IPS-NIHi11 (cell line): ENCODE measurements around the gene ZNF81.
"Not testable (repeated sequence)": the region's sequence is repeated elsewhere in the genome, so short reads cannot be mapped to it uniquely, and the experiment has no call there.

Experiments
- DNase-seq: peaks from one replicate; pipeline ENCODE4 v3.0.0; 2012; ENCODE audit warnings: mixed read lengths, low spot score

Gene ZNF81

DNA sequence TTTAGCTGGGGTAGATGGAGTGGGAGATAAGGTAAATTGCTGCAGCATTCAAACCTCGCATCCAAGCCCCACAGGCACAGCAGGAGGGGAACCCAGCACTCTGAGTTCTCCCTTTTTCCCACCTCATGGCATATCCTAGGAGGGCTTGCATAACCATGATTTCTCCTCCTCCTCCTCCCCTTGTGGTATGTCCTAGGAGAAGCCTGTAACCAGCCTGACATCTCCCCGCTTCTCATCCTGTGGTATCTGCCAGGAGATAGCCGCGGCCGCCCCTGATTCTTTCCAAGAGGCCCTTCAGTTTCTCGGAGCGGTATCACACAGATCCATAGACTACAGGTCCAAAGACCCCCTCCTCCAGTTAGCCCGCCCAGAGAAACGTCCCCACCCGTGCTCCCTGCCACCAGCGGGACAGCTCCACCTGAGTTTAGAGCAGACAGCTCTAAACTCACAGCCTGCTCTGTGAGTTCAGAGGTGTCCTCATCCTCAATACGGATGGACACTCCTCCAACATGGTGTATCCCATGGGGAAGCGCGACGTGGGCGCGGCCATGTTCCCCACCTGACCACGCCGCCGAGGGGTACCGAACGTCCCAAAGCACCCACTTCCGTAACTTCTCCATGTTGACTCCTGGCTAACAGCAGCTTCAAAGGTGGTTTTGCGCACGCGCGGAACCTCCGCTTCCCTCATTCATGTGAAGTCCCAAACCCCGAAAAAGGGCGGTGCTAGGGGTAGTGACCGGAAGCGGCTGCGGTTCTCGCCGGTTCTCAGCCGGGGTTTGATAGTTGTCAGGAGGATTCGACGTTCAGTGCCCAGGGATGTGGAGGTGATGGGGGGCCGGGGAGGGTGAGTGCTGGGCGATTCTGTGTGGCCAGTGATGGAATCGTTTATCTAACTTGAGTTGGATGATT lies at the start of gene ZNF81:
Gene ZNF81, plus strand, starts transcription at position 739 of the 909 bp plus-strand sequence. CDS start 9,366 bp downstream, outside the sequence.
- peak; percentile 88 for DNase-seq

DNA sequence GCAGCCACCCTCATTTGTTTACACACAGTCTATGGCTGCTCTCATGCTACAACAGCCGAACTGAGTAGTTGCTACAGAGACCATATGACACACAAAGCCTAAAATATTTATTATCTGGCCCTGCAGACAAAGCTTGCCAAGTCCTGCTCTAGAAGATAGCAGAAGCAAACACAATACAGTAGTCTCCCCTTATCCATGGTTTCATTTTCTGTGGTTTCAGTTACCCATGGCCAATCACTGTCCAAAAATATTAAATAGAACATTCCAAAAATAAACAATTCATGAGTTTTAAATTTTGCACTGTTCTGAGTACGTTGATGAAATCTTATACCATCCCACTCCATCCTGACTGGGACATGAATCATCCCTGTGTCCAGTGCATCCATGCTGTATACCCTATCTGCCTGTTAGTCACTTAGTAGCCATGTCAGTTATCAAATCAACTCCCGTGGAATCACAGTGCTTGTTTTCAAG lies 40.2 kb upstream of the ZNF81 start:
- no peak for DNase-seq

DNA sequence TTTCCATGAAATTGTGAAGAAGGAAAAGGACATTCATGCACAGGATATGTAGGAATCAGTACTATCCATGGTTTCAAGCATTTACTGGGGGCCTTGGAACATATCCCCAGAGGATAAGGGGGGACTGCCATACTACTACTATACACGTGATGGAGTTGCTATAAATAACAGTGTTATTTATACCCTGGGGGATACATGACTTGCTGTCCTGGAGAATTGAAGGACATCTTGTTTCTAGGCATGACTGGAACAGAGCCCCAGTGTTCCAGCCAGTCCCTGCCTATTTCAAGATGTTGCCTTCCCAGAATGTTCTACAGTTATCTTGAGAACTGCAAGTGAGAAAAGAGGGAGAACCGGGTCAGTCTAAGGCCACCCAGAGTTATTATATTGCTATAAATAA lies 39.6 kb upstream of the ZNF81 start:
- DNase-seq, result no peak

DNA sequence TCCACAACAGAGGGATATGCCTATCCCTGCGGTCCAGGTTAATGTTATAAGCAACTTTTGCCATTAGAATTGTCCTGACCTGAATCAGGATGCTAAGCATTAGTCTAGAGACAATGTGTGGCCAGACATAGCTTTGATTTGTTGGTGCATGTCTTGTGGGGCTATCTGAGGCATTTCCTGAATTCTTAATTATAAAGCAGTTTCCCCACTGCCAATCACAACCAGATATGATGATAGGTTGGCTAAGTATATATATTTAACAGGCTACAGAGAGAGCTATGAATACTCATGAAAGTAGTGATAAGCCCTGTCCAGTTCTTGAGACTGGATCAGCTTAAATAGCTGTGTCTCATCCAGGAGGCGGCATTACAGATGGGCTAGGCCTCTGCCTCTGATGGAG lies 37.8 kb upstream of the ZNF81 start:
- no peak for DNase-seq

DNA sequence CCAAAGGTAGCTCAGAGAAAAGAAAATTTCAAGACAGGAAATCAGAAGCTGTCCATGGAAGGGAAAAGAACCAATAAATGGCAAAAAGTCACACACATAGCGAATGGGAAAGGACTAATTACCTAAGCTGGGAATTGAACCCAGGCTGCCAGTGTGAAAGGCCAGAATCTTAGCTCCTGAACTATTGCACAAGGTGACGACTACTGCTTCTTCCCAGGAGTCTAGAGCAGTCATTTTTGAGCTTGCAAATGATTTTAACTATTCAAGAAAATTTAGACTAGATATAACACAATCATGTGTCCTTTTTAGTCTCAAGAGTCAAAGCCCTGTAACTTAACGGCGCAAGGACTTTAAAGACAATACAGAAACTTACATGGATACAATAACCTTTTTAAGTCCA lies 34.1 kb upstream of the ZNF81 start:
- no peak for DNase-seq

DNA sequence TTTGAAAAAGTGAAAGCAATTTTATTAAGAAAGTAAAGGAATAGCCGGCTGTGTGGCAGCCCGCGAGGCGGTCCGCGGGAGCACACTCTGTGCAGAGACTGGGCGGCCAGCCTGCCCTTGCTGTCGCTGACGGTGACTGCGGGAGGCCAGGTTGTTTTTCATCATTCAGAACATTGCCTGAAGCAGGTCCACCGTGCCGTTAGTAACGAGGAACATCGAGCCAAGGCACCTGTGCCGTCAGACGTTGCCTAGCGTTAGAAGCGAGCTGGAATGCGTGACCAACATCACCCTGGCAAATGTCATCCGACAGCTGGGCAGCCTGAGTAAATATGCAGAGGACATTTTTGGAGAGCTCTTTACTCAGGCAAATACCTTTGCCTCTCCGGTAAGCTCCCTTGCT lies 33.6 kb upstream of the ZNF81 start:
- peak; percentile 10 for DNase-seq

DNA sequence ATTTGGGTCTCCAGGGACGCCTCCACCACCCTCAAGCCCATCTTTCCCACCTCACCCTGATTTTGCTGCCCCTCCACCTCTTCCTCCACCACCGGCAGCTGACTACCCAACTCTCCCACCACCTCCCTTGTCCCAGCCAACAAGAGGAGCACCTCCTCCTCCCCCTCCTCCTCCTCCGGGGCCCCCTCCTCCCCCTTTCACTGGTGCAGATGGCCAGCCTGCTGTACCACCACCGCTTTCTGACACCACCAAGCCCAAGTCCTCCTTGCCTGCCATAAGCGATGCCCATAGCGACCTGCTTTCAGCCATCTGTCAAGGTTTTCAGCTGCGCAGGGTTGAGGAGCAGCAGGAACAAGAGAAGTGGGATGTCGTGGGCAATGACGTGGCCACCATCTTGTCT lies 32.4 kb upstream of the ZNF81 start:
- DNase-seq, result no peak

DNA sequence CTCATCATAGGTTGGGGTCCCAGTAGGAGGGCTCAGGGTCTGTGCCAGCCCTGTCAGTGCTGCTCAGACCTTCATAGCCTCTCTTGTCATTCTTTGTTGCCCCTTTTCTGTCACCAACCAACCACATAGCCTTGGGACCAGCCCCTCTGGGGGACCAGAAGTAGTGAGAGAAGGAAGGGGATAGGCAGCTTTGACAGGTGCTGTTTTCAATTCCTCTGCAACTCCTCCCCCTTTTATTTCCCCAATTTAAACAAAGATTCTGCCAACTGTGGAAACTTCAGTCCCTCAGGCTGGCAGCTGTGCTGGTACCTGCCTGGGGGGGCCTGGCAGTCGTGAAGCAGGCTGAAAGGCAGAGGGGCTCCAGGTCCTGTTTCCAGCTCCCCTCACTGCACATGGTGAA lies 30.9 kb upstream of the ZNF81 start:
- not testable (repeated sequence) for DNase-seq

DNA sequence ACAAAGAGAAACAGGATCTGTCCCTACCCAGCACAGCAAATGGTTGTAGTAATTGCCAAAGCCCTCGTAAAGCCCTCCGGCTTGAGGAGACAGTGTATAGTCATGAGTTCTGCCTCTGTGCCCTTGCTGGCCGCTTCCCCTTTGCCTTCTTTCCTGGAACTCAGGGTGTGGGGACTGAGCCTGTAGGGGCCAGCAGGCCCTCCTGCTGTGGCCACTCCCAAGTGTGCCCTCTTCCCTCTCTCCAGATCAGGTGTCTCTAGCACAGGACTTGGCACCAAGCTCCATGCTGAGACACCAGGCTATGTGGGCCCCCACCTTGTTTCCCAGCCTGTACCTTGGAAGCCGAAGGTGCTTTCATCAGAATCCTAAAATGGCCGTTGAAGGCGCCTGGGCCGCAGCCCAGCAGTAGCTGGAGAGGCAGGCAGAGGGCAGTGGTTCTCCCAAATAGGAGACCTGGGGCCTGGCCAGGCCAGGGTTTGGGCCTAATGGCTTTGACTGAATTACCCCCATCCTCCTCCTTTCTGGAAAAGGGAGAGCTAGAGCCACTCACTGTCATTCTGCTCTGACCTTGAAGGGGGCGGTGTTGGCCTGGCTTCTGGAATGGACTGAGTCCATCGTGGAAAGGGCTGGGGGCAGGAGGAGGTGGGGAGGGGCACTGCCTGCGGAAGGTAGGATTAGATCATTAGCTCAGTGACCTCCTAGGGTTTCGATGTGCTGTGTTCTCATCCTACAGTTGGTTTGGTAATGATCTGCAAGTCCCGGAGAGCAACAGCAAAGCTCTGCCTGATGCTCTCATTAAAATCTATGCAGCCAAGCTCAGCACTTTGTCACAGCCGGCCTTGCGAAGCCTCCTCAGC lies 30.1 kb upstream of the ZNF81 start:
- peak; percentile 6 for DNase-seq

DNA sequence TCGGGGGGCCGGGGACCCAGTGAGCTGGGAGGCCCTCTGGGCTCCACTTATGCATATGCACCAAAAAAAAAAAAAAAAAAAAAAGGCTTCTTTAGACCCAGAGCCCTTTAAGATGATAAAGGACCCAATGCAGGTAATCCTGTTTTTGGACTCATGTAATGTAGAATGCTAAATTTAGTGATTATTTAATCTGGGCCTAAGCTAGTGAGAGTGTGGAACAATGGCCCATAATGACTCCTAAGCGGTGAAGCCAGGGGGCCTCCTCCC lies 29.5 kb upstream of the ZNF81 start:
- not testable (repeated sequence) for DNase-seq

DNA sequence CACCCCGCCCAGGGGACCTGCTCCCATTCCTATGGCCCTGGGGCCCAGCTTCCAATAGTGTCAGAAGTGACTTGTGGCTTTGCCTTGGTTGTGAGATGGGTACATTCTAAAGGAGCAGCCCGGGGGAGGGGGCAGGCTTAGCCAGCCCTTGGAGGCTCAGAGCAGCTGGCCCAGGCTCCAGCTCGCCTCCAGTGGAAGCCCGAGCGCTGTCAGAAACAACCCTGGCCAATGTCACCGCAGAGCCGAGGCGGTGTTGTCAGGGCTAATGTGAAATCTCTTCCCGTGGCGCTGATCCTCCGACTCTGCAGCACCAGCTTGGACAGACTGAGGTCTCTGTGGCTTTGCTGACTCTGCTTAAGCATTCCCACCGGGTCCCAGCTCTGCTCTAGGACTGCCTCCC lies 29.2 kb upstream of the ZNF81 start:
- DNase-seq, result no peak

DNA sequence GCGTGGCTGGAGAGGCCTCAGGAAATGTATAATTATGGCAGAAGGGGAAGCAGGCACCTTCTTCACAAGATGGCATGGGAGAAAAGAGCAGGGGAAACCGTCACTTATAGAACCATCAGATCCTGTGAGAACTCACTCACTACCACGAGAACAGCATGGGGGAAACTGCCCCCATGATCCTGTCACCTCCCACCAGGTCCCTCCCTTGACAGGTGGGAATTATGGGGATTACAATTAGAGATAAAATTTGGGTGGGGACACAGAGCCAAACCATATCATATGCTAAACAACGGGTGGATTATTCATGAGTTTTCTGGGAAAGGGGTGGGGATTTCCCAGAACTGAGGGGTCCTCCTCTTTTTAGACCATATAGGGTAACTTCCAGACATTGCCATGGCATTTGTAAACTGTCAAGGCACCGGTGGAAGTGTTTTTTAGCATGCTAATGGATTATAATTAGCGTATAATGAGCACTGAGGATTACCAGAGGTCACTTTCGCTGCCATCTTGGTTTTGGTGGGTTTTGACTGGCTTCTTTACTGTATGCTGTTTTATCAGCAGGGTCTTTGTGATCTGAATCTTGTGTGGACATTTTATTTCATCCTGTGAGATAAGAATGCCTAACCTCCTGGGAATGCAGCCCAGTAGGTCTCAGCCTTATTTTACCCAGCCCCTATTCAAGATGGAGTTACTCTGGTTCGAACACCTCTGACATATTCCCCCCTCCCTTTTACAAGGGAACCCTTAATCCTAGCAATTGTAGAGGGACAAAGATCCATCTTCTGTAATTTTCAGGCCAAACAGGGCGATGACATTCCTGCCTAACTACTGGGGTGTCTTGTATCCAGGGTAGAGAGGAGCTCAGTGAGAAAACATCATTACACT lies 27.6 kb upstream of the ZNF81 start:
- no peak for DNase-seq

DNA sequence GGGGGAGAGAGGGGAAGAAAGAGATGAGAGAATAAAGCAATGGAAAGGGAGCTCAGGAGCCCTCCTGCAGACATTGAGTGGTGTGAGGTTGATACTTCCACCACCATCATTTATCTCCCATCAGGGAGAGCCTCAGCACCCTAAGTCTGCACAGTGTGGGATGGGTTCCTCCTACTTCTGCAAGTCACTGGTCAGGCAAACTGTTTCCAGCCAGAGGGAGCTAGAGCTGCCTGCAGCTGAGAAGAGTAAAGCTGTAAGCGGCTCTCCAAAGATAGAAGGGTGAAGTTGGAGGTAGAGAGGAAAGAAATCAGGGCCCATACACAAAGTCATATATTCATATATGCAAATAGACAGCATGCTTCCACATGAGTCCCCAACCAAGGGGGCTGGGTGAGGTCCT lies 21.9 kb upstream of the ZNF81 start:
- DNase-seq, result no peak

DNA sequence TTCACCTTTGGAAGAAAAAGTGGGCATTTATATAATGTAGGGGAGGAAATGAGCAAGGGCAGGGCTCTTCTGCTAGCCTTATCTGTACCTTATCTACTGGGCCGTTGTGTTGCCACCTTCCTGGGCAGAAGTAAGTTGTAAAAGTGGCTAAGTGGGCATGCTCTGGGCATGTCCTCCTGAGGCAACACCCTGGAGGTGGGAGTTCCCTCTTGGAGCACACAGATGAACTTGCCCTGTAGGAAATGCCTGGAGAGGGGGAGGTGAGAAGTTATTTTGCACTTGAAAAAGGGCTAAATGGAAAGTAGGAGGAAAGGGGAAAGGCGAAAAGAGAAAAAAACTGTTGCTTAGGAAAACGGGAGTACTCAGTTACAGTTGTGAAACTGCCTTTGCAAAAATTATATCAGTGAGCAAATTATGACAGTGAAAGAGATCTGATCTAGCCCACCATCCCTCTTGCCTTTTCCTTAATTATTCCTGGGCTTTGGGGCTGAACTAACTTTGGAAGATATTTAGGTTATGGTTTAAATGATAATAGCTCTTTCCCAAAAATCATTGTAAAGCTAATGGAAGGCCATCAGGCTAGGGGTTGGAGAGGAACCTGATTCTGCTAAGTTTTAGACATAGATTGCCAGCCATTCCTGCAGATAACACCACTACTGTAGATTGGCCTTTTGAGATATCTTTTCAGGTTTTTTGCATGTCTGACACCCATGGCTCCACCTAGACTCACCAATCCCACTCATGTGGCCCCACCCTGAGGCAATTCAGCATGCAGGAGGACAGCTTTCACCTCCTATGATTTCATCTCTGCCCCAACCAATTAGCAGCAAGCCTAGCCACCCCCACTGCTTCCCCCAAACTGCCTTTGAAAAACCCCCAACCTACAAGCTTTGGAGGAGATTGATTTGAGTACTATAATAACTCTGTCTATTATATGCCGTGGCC lies 20.5 kb upstream of the ZNF81 start:
- peak; percentile 26 for DNase-seq

DNA sequence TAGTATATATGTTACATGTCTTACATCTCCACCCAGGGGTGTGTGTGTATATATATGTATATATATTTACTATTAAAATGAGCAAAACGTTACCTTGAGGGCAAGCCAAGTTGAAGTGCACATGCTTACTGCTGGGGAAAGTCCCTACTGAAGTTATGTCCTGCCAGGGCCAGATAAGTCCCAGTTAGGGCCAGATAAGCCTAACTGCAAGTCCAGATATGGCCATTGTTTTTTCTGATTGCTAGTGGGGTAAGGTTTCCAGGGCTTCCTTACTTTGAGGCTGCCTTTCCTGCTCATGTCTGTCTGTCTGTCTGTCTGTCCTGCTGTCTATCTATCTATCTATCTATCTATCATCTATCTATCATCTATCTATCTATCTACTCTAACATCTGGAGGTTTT lies 19.3 kb upstream of the ZNF81 start:
- DNase-seq, result no peak

DNA sequence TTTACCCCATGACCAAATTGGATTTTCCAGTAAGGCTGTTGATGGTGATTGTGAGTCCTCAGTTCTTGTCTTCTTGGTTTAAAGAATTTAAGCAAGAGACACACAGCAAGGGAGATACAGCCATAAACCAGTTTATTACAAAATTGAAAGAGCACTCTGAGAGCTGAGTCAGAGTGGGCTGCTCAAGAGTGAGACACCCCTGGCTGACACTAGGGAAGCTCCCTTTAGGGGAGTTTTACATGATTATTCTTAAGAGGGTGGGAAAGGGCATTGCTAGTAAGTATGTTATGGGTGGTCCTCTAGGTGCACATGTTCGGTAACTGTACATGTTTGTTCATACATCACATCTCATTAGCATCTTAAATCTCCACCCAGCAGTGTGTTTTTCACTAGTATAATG lies 18.8 kb upstream of the ZNF81 start:
- DNase-seq, result no peak

DNA sequence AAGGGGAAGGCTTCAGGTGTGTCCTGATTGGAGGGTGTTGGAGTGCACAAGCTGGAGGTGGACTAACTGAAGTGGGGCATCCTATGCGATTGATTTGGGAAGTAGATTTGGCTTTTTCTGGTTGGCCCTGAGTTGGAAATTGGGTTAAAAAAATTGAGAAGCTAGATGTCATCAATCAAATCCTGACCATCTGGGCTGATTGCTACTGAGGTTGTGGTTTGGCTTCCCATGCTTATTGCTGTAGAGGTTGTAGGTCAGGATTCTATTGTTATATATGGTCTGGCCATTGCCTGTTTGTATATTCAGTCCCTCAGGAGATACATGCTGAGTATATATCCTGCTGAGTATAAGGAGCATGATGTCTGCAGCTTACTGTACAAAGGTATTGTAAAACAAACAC lies 7.7 kb upstream of the ZNF81 start:
- DNase-seq, result no peak

DNA sequence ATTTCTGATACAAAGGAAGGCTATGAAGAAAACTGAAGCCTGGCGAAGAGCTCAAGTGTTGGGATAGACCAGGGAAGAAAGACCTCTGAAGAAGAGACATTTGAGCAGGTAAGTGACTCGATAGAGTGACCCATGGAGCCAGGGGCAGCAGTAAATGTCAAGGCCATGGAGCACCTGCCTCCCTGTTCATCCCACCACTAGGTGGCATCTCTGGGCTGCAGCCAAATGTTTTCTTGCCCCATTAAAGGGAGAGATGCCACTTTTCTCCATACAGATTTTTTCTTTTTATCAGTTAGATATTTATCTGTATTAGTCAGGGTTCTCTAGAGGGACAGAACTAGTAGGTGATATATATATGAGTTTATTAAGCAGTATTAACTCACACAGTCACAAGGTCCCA lies 4.9 kb upstream of the ZNF81 start:
- peak; percentile 50 for DNase-seq

DNA sequence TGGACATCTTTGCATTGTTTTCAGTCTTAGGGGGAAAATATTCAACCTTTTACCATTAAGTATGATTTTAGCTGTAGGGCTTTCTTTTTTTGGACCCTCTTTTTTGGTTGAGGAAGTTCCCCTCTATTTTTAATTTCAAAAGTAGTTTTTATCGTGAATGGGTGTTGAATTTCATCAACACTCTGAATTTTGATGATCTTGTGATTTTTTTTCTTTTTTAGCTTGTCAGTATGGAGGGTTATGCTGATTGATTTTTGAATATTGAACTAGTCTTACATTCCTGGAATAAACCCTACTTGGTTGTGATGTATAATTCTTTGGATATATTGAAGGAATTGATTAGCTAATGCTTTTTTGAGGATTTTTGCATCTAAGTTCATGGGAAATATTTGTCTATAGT lies 1.7 kb downstream of the ZNF81 start:
- DNase-seq, result no peak

DNA sequence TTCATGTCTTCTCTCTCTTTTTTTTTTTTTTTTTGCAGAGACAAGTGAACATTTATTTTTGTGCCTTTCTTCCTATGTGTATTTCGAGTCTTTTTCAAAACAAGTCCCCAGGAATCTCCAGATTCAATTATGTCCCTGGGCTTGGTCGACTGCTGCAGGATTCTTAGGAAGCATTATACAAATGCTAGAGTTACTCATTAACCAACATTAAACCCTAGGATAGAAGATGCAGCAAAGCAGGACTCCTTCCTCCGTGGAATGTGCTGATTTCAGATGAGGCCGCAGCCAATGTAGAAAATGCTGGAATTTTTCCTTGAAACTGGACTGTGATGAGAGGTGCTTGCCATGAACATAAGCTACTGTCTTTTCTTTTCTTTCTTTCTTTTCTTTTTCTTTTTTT lies 3.4 kb downstream of the ZNF81 start:
- DNase-seq, result no peak

DNA sequence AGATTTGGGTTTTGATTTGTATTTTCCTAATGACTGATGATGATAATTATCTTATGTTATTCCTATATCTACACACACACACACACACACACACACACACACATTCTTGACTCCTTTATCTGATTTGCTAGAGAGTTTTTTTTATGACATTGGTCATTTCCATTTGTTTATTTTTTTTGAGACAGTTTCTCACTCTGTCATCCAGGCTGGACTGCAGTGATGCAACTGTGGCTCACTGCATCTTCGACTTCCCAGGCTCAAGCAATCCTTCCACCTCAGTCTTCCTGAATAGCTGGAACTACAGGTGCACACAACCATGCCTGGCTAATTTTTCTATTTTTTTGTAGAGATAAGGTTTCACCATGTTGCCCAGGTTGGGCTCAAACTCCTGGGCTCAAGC lies 6.7 kb downstream of the ZNF81 start:
- DNase-seq, result no peak
